WI38 (cell line): Measurements from ENCODE around the gene PIK3CA.
"Not testable (repeated sequence)": the region's sequence is repeated elsewhere in the genome, so short reads cannot be mapped to it uniquely, and the experiment has no call there.

Experiments used
- H3K4me3 ChIP-seq: 2 replicates; pipeline ENCODE4 v1.5.1; 2011; ENCODE audit warnings: low read depth, mild to moderate bottlenecking, control low read depth, low read length
- CTCF ChIP-seq: IDR thresholded peaks from 2 replicates; pipeline ENCODE4 v1.5.1; 2012; ENCODE audit warnings: low read depth, mild to moderate bottlenecking, control low read depth, low read length

PIK3CA gene

GRCh38 chr3:179256813-179257212, 108.7 kb downstream of the PIK3CA start:
- H3K4me3 ChIP-seq, result no peak overlapping the region
- TF ChIP-seq CTCF, result no peak

GRCh38 chr3:179257742-179258141, 109.6 kb downstream of the PIK3CA start:
- not testable (repeated sequence) for H3K4me3 ChIP-seq

- no peak overlapping the region for H3K4me3 ChIP-seq
- TF ChIP-seq CTCF, result no peak
Observed at GRCh38 chr3:179258820-179259219, 110.7 kb downstream of the PIK3CA start.

GRCh38 chr3:179259959-179260756, 112.0 kb downstream of the PIK3CA start:
- H3K4me3 ChIP-seq, result not testable (repeated sequence)

GRCh38 chr3:179260949-179261765, 113.0 kb downstream of the PIK3CA start:
- no peak for TF ChIP-seq CTCF
- peak overlapping the region; percentile 62 for H3K4me3 ChIP-seq

GRCh38 chr3:179263134-179263533, 115.0 kb downstream of the PIK3CA start:
- TF ChIP-seq CTCF, result no peak
- no peak overlapping the region for H3K4me3 ChIP-seq

- H3K4me3 ChIP-seq, result no peak overlapping the region
- no peak for TF ChIP-seq CTCF
Observed at GRCh38 chr3:179264449-179264848, 116.3 kb downstream of the PIK3CA start.

GRCh38 chr3:179265092-179265491, 116.9 kb downstream of the PIK3CA start:
- H3K4me3 ChIP-seq, result no peak overlapping the region
- TF ChIP-seq CTCF, result no peak
